ENCODE measurements around the gene BEX3. TPM values are rescaled to one million over a fixed set of nuclear protein-coding genes. Genes with fewer than 3 reads are reported as not detected.

BEX3 gene
- total and polyA plus RNA-seq, 11 donors, result 74.4 to 153 (median 114) TPM

DNA sequence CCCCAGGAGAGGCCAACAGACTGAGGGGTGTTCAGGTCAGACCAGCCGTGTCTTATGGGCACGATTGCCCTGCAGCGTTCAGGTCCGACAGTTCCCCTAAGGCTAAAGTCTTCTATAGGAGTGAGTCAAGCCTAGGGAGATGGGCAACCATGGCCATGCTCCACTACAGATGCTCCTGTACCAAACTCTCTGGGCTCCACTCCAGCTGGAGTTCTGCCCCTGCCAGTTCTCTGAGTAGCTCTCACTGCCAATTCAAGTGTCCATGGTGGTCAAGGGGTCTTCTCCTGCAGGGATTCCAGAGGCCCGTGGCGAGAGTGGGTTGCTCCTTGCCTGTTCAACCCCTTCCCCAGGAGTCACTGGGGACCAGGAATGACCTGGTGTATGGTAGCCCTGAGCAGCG is 38.2 kb downstream of the BEX3 start:
- no peak overlapping the region for H3K27ac ChIP-seq
- peaks cover 0 to 7% (median 0%) of the 10 kb centered on the region in 9 donors for H3K27me3 ChIP-seq
- no peak for TF ChIP-seq POLR2A (IDR thresholded peaks at IDR 0.05)
- TF ChIP-seq CTCF (IDR thresholded peaks at IDR 0.05), result no peak
- H3K36me3 ChIP-seq, result no peaks in the 10 kb centered on the region
- intact Hi-C loops (cut with DNase I), result no loop called here
- peaks cover 0 to 6% (median 0%) of the 10 kb centered on the region in 12 donors for H3K9me3 ChIP-seq
- H3K4me3 ChIP-seq, result no peak overlapping the region
- no peaks in the 10 kb centered on the region for H3K4me1 ChIP-seq
- DNase-seq (no peak), ATAC-seq (no peak)
- 77 to 93% (median 87%) methylated on average over 7 of the region's 7 CpGs for WGBS, 4 donors

- ATAC-seq (no peak), DNase-seq (no peak)
- intact Hi-C loops (cut with DNase I), result no loop called here
- Histone ChIP-seq H3K4me1 (no peaks in the 10 kb centered on the region), H3K9me3 (peaks cover 0 to 6% (median 0%) of the 10 kb centered on the region in 12 donors), H3K4me3 (no peak overlapping the region), H3K27me3 (peaks cover 0 to 7% (median 0%) of the 10 kb centered on the region in 9 donors), H3K27ac (no peak overlapping the region), H3K36me3 (no peaks in the 10 kb centered on the region)
- WGBS, 4 donors, result 84 to 95% (median 89%) methylated on average over 6 of the region's 6 CpGs
- TF ChIP-seq POLR2A (IDR thresholded peaks at IDR 0.05) (no peak), CTCF (IDR thresholded peaks at IDR 0.05) (no peak)
Observed at GRCh38 chrX:103415068-103415467, 38.7 kb downstream of the BEX3 start.

DNA sequence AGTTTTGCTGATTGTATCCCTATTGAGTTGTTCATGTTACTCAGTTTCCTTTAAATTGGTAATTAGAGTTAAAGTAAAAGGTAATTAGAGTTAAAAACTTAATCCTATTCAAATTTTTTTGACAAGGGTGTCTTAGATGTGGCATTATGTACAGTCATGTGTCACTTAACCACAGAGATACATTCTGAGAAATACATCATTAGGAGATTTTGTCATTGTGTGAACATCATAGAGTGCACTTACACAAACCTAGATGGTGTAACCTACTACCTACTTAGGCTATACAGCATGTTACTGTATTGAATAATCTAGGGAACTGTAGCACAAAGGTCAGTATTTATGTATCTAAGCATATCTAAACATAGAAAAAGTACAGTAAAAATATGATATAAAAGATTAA is 39.2 kb downstream of the BEX3 start:
- Histone ChIP-seq H3K4me1 (no peaks in the 10 kb centered on the region), H3K36me3 (no peaks in the 10 kb centered on the region), H3K27ac (no peak overlapping the region), H3K4me3 (no peak overlapping the region), H3K27me3 (peaks cover 0 to 7% (median 0%) of the 10 kb centered on the region in 9 donors), H3K9me3 (peaks cover 0 to 6% (median 0%) of the 10 kb centered on the region in 12 donors)
- ATAC-seq, result no peak
- TF ChIP-seq POLR2A (IDR thresholded peaks at IDR 0.05) (no peak), CTCF (IDR thresholded peaks at IDR 0.05) (no peak)
- DNase-seq, result no peak
- intact Hi-C loops (cut with DNase I), result no loop called here

- Histone ChIP-seq H3K27me3 (peaks cover 0 to 10% (median 0%) of the 10 kb centered on the region in 9 donors), H3K9me3 (no peaks in the 10 kb centered on the region), H3K4me3 (no peak overlapping the region), H3K4me1 (no peaks in the 10 kb centered on the region), H3K27ac (no peak overlapping the region), H3K36me3 (no peaks in the 10 kb centered on the region)
- intact Hi-C loops (cut with DNase I), result no loop called here
- no peak for TF ChIP-seq CTCF (IDR thresholded peaks at IDR 0.05)
- TF ChIP-seq POLR2A (IDR thresholded peaks at IDR 0.05), result no peak
- no peak for ATAC-seq
- no peak for DNase-seq
- WGBS, 4 donors, result 52 to 90% (median 75%) methylated on average over 1 of the region's 1 CpG
Observed at GRCh38 chrX:103417370-103417769, 41.0 kb downstream of the BEX3 start.
